Measurements from ENCODE around the gene COL25A1.

GRCh38 chr4:109229028-109229427 is 73.4 kb downstream of the COL25A1 start:
- no peak for TF ChIP-seq CTCF (IDR thresholded peaks at IDR 0.05)
- no peak for TF ChIP-seq POLR2A (IDR thresholded peaks at IDR 0.05)

Data from upper lobe of left lung (tissue), 4 donors.